Sciatic nerve (tissue), 2 donors: Measurements from ENCODE around the gene SPTBN5. TPM values are rescaled to one million over a fixed set of nuclear protein-coding genes. Genes with fewer than 3 reads are reported as not detected.
A peak's percentile ranks its signal among the peaks of the same experiment; 100 is the strongest.

Experiments
- ATAC-seq: fragments of 200-7000 bp; cut with Tn5 transposase; one replicate; pipeline ENCODE4 v1.9.1; 2020; ENCODE audit warnings: mild to moderate bottlenecking, moderate library complexity
- DNase-seq: peaks from one replicate; pipeline ENCODE4 v3.0.0-alpha.2; 2020; ENCODE audit warnings: low spot score
- intact Hi-C: fragments of 100-400 bp; cut with DNase I; formaldehyde crosslinking; loops from one replicate; pipeline ENCODE4 v1.14.2; 2022
- total RNA-seq: library from RNA; stranded (reverse); fragmentation: NEBNext Ultra II Directional; extraction: Animal tissue kit (Norgen Biotek cat#: 25700); gene quantifications from one replicate; pipeline ENCODE4 v1.2.1, GENCODE V29; 2021
- donor health status: DM: no; HTN: no; CAD: no.
- donor health status: DM: no; HTN: no; CAD: no.

The SPTBN5 gene
- total RNA-seq, 1 donor from 2014 or later: 35.0 TPM

DNA sequence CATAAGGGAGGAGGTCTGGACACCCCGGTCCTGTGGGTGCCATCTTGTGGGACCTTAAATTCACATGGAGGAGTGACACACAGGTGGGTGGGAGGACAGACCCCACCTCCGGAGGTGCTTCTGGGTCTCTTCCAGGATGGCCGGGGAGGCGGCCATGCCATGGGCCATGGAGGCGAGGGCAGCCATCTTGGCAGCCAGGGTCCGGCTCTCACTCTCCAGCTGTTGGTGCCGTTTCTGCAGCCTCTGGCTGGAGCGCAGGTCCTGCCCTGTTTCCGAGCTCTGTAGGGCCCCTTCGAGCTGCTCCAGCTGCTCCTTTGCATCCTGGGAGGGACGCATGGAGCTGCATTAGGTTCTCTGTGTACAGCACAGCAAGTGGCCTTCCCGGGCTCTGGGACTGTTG lies 19.1 kb downstream of the SPTBN5 start:
- DNase-seq (no peak), ATAC-seq (no peak)
- intact Hi-C loops: no loop called here

DNA sequence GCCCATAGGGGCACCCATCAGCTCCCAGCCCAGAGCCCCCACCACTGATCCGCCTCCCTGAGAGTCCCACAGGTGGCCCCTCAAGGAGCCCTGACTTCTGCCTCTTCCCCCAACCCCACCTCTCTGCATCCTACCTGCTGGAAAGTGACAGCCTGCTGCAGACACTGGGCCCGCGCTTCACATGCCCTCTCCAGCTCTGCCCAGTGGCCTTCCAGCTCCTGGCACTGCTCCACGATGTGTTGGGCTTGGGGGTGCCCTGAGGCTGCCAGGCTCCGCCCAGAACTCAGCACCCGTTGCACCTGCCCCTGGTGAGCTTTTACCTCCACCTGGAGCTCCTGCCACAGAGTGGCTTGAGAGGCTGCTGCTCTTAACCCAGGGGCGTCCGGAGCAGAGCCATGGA lies 20.1 kb downstream of the SPTBN5 start:
- intact Hi-C loops: no loop called here
- DNase-seq (no peak), ATAC-seq (no peak)

- DNase-seq (no peak), ATAC-seq (no peak)
- intact Hi-C loops: no loop called here
These were observed 21.6 kb downstream of the SPTBN5 start for GRCh38 chr15:41872166-41872747.

GRCh38 chr15:41871175-41871905 lies 22.5 kb downstream of the SPTBN5 start:
- DNase-seq (no peak), ATAC-seq (peak; percentile 18)
- intact Hi-C loops: no loop called here

DNA sequence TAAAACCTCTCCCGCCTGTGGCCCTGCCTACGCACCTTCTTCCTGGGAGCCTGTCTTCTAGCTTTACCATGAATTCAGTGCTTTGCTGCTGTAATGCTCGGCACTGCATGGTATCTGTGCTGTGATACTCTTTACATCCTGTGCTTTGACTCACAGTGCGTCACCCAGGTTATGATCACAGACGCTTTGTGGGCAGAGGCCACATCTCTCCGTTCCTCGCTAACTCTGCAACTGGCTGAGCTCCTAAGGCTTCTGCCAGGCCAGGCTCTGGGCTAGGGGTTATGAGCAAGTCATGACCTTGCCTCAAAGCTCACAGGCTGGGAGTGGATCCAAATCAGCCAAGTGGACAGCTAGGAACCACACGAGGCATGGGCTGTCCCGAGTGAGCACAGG lies 23.2 kb downstream of the SPTBN5 start:
- ATAC-seq (peak; percentile 29), DNase-seq (no peak)
- intact Hi-C loops: no loop called here

GRCh38 chr15:41869770-41870688 lies 23.8 kb downstream of the SPTBN5 start:
- ATAC-seq (no peak), DNase-seq (no peak)
- intact Hi-C loops: no loop called here

GRCh38 chr15:41868321-41868720 lies 25.5 kb downstream of the SPTBN5 start:
- ATAC-seq: no peak
- intact Hi-C loops: no loop called here
- no peak for DNase-seq

- ATAC-seq (no peak), DNase-seq (no peak)
- intact Hi-C loops: no loop called here
These were observed 26.8 kb downstream of the SPTBN5 start for GRCh38 chr15:41866872-41867579.

GRCh38 chr15:41866263-41866703 lies 27.6 kb downstream of the SPTBN5 start:
- DNase-seq (no peak), ATAC-seq (no peak)
- intact Hi-C loops: no loop called here

GRCh38 chr15:41865490-41866055 lies 28.3 kb downstream of the SPTBN5 start:
- DNase-seq: no peak
- no peak for ATAC-seq
- intact Hi-C loops: no loop called here

GRCh38 chr15:41862515-41863116 lies 31.2 kb downstream of the SPTBN5 start:
- intact Hi-C loops: no loop called here
- ATAC-seq (no peak), DNase-seq (no peak)

DNA sequence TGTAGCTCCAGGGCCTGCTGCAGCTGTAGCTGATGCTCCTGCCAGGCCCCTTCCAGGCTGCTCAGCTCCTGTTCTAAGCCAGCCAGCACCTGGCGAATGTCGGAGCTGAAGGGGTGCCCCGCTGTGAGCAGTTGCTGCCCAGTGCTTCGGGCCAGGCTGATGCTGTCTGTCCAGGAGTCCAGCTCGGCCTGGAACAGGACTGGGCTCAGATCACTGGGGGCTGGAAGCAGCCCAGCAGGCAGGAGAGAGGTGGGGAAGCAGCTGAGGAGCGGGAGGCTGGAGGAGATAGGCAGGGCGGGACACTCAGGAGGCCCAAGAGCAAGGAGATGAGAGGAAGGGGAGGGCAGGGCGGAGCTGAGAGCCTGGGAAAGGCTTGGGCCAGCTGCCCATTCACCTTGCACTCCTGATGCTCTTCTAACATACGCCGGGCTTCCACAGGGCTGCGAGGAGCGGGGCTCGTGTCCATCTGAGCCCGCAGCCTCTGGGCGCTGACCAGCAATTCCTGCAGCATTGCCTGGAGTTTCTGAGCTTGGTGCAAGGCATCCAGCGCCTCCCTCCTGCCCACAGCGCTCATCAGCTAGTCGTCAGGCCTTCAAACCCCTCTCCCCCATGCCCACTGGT lies 32.0 kb downstream of the SPTBN5 start:
- ATAC-seq: no peak
- intact Hi-C loops: no loop called here
- DNase-seq: no peak

GRCh38 chr15:41860049-41860828 lies 33.6 kb downstream of the SPTBN5 start:
- intact Hi-C loops: no loop called here
- DNase-seq (no peak), ATAC-seq (no peak)

DNA sequence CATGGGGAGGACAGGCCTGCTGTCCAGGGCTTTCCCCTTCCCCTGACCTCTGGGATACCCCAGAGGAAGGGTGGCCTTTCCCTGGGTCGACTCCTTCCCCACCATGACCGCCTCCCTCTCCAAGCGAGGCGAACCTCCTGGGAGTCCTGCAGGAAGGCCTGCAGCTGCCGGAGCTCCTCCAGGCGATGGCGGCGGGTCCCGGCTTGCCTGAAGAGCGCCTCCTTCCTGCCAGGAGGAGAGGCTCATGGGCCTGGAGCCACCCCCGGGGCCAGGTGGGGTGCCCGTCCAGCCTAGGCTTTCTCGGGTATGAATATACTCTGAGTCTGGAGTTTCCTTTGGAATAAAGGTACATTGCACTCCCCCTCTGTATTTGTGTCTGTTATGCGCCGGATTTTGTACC lies 35.1 kb downstream of the SPTBN5 start:
- intact Hi-C loops: no loop called here
- no peak for DNase-seq
- no peak for ATAC-seq

GRCh38 chr15:41857316-41857715 lies 36.5 kb downstream of the SPTBN5 start:
- DNase-seq (no peak), ATAC-seq (no peak)
- intact Hi-C loops: no loop called here

- intact Hi-C loops: no loop called here
- no peak for DNase-seq
These were observed 37.1 kb downstream of the SPTBN5 start for GRCh38 chr15:41856716-41857115.

GRCh38 chr15:41856262-41856661 lies 37.6 kb downstream of the SPTBN5 start:
- intact Hi-C loops: no loop called here
- DNase-seq: no peak
- no peak for ATAC-seq

More at GRCh38 chr15:41856716-41857115, 37.1 kb downstream of the SPTBN5 start:
- ATAC-seq: no peak
